ENCODE data around the gene EDNRA. TPM values are rescaled to one million over a fixed set of nuclear protein-coding genes. Genes with fewer than 3 reads are reported as not detected.

The EDNRA gene
- total and polyA plus RNA-seq, 4 donors: 3.7 to 99.7 (median 11.1) TPM

- Histone ChIP-seq H3K4me1 (ENCODE audit: control insufficient read depth in 5 of 5, insufficient read depth in 5 of 5, low read length in 5 of 5) (no peaks in the 10 kb centered on the region), H3K9ac (ENCODE audit: insufficient read depth in 1 of 2, low read length in 2 of 2) (no peak overlapping the region), H3K36me3 (ENCODE audit: control insufficient read depth in 4 of 4, insufficient read depth in 4 of 4, low read length in 4 of 4) (no peaks in the 10 kb centered on the region), H3K27me3 (ENCODE audit: control insufficient read depth in 3 of 3, insufficient read depth in 3 of 3, low read length in 2 of 3) (no peaks in the 10 kb centered on the region), H3K9me3 (ENCODE audit: control insufficient read depth in 4 of 4, insufficient read depth in 3 of 4, low read length in 3 of 4) (no peaks in the 10 kb centered on the region), H3K27ac (ENCODE audit: low read depth in 1 of 2, low read length in 1 of 2) (no peak overlapping the region), H3K4me3 (no peak overlapping the region)
- TF ChIP-seq, protein P1, sequence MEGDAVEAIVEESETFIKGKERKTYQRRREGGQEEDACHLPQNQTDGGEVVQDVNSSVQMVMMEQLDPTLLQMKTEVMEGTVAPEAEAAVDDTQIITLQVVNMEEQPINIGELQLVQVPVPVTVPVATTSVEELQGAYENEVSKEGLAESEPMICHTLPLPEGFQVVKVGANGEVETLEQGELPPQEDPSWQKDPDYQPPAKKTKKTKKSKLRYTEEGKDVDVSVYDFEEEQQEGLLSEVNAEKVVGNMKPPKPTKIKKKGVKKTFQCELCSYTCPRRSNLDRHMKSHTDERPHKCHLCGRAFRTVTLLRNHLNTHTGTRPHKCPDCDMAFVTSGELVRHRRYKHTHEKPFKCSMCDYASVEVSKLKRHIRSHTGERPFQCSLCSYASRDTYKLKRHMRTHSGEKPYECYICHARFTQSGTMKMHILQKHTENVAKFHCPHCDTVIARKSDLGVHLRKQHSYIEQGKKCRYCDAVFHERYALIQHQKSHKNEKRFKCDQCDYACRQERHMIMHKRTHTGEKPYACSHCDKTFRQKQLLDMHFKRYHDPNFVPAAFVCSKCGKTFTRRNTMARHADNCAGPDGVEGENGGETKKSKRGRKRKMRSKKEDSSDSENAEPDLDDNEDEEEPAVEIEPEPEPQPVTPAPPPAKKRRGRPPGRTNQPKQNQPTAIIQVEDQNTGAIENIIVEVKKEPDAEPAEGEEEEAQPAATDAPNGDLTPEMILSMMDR (IDR thresholded peaks at IDR 0.05; ENCODE audit: control extremely low read depth, extremely low read depth): no peak
- no peak for ATAC-seq (ENCODE audit: insufficient read depth, low FRiP score)
- DNase-seq: no peak
- 89% methylated on average over 4 of the region's 4 CpGs for WGBS, 2 donors
Observed at GRCh38 chr4:147560625-147561024, 79.7 kb downstream of the EDNRA start.

- no peak for DNase-seq
- peak; percentile 34 for ATAC-seq (ENCODE audit: insufficient read depth, low FRiP score)
- H3K27me3 ChIP-seq (ENCODE audit: control insufficient read depth in 3 of 3, insufficient read depth in 3 of 3, low read length in 2 of 3): no peaks in the 10 kb centered on the region
- H3K9ac ChIP-seq (ENCODE audit: insufficient read depth in 1 of 2, low read length in 2 of 2): no peak overlapping the region
- H3K4me3 ChIP-seq: no peak overlapping the region
- TF ChIP-seq, protein P1 (IDR thresholded peaks at IDR 0.05; ENCODE audit: control extremely low read depth, extremely low read depth): no peak
- peaks cover 0 to 4% (median 0%) of the 10 kb centered on the region in 4 donors for H3K9me3 ChIP-seq (ENCODE audit: control insufficient read depth in 4 of 4, insufficient read depth in 3 of 4, low read length in 3 of 4)
- no peaks in the 10 kb centered on the region for H3K36me3 ChIP-seq (ENCODE audit: control insufficient read depth in 4 of 4, insufficient read depth in 4 of 4, low read length in 4 of 4)
- H3K4me1 ChIP-seq (ENCODE audit: control insufficient read depth in 5 of 5, insufficient read depth in 5 of 5, low read length in 5 of 5): no peaks in the 10 kb centered on the region
- H3K27ac ChIP-seq (ENCODE audit: low read depth in 1 of 2, low read length in 1 of 2): no peak overlapping the region
Observed at GRCh38 chr4:147566762-147567161, 85.9 kb downstream of the EDNRA start.

GRCh38 chr4:147567276-147567675 lies 86.4 kb downstream of the EDNRA start:
- Histone ChIP-seq H3K9ac (ENCODE audit: insufficient read depth in 1 of 2, low read length in 2 of 2) (no peak overlapping the region), H3K27ac (ENCODE audit: low read depth in 1 of 2, low read length in 1 of 2) (no peak overlapping the region), H3K27me3 (ENCODE audit: control insufficient read depth in 3 of 3, insufficient read depth in 3 of 3, low read length in 2 of 3) (no peaks in the 10 kb centered on the region), H3K4me3 (no peak overlapping the region), H3K9me3 (ENCODE audit: control insufficient read depth in 4 of 4, insufficient read depth in 3 of 4, low read length in 3 of 4) (peaks cover 0 to 4% (median 0%) of the 10 kb centered on the region in 4 donors), H3K36me3 (ENCODE audit: control insufficient read depth in 4 of 4, insufficient read depth in 4 of 4, low read length in 4 of 4) (no peaks in the 10 kb centered on the region), H3K4me1 (ENCODE audit: control insufficient read depth in 5 of 5, insufficient read depth in 5 of 5, low read length in 5 of 5) (no peaks in the 10 kb centered on the region)
- 89% methylated on average over 1 of the region's 1 CpG for WGBS, 2 donors
- no peak for ATAC-seq (ENCODE audit: insufficient read depth, low FRiP score)
- TF ChIP-seq, protein P1 (IDR thresholded peaks at IDR 0.05; ENCODE audit: control extremely low read depth, extremely low read depth): no peak
- no peak for DNase-seq

DNA sequence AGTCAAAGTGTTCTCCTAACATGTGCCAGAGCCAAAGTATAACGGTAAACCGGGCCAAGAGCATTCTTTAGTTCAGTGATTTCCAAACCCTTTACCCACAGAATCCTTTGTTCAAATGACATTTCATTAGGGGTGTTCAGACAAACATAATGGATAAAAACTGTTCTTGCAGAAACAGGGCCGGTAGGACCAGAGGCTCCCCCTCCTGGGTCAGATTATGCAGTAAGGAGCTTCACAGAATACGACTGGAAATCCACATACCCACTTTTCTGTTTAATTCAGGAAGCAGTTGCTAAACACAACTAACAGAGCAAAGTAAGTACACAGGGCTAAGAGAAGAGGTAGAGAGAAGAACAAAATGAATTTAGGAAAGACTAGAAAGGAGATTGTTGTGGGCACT lies 89.7 kb downstream of the EDNRA start:
- WGBS, 2 donors: 59 to 61% methylated on average over 4 of the region's 4 CpGs
- Histone ChIP-seq H3K36me3 (ENCODE audit: control insufficient read depth in 4 of 4, insufficient read depth in 4 of 4, low read length in 4 of 4) (no peaks in the 10 kb centered on the region), H3K4me1 (ENCODE audit: control insufficient read depth in 5 of 5, insufficient read depth in 5 of 5, low read length in 5 of 5) (no peaks in the 10 kb centered on the region), H3K27me3 (ENCODE audit: control insufficient read depth in 3 of 3, insufficient read depth in 3 of 3, low read length in 2 of 3) (no peaks in the 10 kb centered on the region), H3K9me3 (ENCODE audit: control insufficient read depth in 4 of 4, insufficient read depth in 3 of 4, low read length in 3 of 4) (peaks cover 0 to 4% (median 0%) of the 10 kb centered on the region in 4 donors), H3K27ac (ENCODE audit: low read depth in 1 of 2, low read length in 1 of 2) (no peak overlapping the region), H3K4me3 (no peak overlapping the region), H3K9ac (ENCODE audit: insufficient read depth in 1 of 2, low read length in 2 of 2) (no peak overlapping the region)
- DNase-seq: peak in 2 of 3 donors; percentile 56 to 65
- TF ChIP-seq, protein P1 (IDR thresholded peaks at IDR 0.05; ENCODE audit: control extremely low read depth, extremely low read depth): no peak
- no peak for ATAC-seq (ENCODE audit: insufficient read depth, low FRiP score)

Data from lung (tissue), 12 donors.